ENCODE data around the gene ALG14.
"Not testable (repeated sequence)": the region's sequence is repeated elsewhere in the genome, so short reads cannot be mapped to it uniquely, and the experiment has no call there.

ALG14 gene

DNA sequence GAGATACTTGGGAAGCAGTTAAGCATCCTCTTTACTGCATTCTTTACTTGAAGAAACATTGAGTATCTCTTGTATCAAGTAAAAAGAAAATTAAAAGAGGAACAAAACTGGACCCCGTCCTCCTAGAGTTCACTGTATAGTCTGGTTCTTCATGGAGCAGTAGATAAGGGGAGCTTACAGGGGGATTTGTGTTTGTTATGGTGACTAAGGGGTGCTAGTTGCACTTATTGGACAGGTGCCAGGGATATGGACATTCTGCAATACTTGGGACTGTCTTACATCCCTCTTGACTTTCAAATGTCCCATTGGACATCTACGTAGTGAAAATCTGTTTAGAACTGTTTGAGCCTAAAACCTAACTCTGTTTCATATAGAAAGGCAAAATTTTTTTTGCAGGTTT, 67.2 kb downstream of the ALG14 start:
- DNase-seq, result no peak

DNA sequence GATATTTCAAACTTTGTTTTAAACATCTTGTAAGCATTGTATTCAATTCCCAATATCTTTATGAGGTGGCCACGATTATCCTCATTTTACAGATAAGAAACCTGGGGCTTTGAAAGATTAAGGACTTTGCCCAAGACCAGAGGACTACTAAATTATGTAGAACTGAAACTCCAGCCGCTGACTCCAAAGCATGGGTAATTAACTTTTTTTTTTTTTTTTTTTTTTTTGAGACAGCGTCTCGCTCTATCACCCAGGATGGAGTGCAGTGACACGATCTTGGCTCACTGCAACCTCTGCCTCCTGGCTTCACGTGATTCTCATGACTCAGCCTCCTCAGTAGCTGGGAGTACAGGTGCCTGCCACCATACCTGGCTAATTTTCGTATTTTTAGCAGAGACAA, 68.7 kb downstream of the ALG14 start:
- DNase-seq, result no peak

DNA sequence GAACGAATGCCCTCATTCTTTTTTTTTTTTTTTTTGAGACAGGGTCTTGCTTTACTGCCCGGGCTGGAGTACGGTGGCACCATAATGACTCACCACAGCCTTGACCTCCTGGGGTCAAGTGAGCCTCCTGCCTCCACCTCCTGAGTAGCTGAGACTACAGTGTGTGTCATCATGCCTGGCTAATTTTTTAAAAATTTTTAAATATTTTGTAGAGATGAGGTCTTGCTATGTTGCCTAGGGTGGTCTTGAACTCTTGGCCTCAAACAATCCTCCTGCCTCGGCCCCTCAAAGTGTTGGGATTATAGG, 69.4 kb downstream of the ALG14 start:
- no peak for DNase-seq

DNA sequence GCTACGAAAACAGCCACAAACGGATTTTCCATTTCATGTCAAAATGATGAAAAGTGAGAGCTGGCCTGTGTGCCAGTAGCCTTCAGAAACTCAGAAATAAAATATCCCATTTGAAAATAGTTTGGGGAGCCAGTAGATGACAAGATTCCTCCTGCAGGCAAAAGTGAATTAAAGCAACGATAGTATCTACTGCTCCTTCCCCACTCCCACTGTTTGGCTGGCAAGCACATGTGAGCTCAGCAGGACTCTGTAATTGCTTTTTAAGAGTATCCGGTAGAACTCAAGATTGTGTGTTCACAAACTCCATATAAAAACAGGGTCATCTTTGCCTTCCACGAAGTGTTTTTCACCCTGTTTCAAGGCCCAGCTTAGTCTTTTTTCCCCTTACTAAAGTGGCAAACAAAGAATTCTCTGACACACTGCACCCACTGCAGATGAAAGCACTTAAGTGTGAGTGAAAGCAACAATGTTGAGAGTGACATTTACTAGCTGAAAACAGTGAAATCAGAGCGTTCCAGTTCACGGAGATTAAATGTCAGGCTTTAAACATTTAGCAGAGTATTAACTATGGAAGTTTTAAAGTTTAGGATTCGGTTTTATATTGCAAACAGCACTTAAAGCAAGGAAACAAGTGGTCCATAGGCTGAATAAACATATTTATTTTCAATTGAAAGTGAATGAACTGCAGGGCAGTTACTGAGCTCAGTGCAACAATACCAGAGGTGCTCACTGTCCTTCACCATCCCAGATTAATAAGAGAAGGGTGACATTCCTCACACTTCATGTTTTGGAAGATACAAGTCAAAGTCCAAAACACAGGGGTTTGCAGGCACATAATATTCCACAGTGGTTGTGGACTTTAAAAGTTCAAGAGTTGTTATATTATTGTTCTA, 70.0 kb downstream of the ALG14 start:
- peak; percentile 26 for DNase-seq

DNA sequence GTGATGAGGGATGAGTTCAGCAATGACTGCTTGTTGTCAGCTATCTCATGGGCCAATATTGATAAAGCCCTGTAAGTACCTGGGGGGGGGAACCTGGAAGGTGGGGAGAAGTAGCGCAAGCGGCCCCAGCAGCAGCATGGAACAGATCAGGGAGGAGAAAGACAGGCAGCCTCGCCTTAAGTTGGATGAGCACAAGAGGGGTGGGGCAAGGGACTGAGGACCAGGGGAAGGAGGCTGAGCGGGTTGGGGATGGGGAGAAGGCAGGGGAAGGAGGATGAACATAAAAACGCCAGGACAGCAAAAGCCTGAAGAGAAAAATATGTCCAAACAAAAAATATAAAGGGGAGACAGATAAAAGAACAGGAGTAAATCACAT, 70.6 kb downstream of the ALG14 start:
- no peak for DNase-seq

GRCh38 chr1:94999456-95000131, 73.2 kb downstream of the ALG14 start:
- DNase-seq, result no peak

DNA sequence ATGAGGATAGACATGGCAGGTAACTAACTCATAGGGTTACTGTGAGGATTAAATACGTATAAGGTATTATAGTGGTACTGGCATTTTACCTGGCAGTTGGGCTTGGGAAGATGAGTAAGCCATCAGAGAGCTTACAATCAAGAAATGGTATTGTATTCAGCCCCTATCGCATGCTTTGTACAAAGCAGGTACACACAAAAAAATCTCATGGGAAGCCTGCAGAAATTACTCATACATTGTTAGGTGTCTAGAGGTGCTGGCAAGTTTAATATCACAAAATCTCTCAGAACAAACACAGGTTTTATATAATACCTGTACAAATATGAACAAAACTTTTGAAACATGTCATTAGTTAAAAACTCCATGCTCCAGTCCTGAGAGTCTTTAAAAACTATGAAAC, 74.0 kb downstream of the ALG14 start:
- DNase-seq, result no peak

DNA sequence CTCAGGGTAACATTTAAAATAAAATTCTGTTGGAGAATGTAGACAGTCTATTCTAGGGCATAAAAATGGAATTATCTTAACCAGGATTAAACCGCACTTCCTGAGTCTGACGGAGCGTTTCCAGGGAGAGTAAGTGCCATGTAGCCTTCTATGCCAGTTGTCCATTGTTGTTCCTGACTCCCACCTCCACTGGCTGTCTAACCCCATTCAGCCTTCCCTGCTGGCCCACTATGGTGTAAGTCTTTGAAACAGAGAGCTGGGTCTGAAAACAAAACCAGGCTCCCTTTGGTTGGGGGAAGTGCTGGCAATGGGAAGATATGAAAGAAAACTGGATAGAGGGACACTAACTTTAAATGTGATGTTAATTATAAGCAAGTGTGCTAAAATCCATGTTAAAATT, 74.6 kb downstream of the ALG14 start:
- no peak for DNase-seq

DNA sequence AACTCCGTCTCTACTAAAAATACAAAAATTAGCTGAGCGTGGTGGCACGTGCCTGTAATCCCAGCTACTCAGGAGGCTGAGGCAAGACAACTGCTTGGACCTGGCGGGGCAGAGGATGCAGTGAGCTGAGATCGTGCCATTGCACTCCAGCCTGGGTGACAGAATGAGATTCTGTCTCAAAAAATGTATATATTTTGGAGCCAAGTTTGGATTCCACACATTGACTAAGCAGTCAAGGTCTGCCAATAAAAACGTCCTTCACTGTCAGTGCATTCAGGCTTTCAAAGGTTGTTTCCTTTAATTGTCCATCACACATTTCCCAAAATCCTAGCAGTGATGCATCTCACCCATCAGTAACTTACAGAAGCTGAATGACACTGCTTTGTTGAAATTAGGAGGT, 77.2 kb downstream of the ALG14 start:
- DNase-seq, result not testable (repeated sequence)

- no peak for DNase-seq
Measured at GRCh38 chr1:94994805-94995204, 77.9 kb downstream of the ALG14 start.

GRCh38 chr1:94993931-94994645, 78.7 kb downstream of the ALG14 start:
- DNase-seq, result no peak

DNA sequence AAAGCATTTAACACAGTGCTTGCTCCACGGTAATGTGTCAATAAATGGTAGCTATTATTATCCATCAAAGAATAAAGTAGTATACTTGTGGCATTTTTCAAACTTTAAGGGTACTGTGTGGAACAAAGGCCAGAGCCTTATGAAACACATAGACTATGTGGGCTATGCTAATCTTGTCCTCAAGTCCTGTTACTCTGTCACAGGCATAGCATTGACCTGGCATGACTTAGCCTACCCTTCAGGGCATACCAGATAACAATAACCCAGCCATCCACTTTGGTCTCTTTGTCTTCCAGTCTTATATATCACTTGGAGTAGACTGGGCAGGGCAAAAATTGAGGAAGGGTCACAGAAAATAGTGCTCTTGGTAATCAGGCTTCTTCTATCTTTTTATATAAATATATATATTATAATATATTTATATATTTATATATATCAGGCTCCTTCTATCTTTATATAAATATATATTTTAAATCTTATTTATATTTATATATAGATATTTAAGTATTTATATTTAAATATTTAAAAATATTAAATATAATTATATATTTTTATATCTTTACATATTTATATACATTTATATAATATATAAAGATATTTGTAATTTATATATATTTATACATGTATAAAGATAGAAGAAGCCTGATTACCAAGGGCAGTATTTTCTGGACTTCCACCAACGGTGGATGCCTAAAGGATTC, 79.7 kb downstream of the ALG14 start:
- DNase-seq, result no peak

- no peak for DNase-seq
Measured at GRCh38 chr1:94992161-94992560, 80.6 kb downstream of the ALG14 start.

DNA sequence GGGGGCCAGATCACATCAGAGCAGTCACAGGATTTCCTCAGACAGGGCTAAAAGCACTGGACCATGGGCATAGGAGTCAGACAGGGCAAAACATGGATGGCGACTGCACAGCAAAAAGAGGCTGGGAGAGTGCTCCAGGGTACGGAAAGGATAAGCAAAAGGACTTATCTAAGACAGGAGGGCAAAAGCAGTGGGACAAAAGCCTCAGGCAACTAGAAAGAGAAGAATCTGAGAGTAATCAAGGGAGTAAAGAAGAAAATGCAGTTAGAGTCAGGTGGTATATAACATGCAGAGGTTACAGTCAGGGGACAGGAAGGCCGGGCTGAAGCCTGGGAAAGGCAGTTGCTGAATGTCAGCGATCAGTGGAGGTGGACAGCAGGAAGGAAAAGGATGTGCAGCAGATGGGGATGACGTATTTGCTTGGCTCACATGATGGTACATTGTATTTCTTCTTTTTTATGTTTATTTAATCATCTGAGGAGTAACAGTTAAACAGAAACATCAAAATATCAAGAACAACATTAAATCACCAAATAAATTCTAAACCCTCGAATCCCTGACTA, 82.8 kb downstream of the ALG14 start:
- DNase-seq, result no peak

DNA sequence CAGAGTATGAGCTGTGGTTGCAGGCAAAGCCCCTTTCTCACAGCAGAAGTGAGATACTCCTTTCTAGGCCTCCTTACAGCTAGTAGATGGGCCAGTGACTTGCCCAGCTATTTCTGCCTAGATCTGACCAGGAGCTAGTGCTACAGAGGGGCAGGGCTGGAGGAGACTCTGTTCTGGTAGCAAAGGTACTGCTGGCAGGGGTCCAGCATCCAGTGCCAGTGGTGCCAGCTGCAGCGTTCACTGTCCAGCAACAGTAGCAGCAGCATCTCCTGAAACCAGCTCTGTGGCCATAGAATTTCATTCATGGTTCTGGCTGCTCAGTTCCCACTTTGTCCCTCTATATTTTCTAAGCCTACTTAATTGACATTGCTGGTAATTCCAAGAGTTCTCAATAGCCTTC, 83.4 kb downstream of the ALG14 start:
- no peak for DNase-seq

DNA sequence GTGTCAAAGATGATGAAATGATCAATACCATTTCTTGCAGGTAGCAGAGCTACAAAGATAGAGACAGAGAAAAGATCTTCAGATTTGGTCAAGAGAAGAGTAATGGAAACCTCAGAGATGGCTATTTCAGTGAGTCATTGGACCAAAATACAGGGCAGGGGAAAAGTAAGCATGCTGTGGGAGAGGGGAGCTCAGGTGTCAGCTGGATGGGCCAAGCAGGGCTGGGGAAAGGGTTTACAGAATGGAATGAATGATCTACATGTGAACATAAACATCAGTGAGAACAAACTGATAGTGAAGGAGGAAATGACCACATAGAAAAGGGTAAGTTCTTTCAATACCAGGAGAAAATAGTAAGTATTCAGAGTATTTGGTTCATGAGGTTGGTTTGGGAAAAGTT, 84.4 kb downstream of the ALG14 start:
- DNase-seq, result no peak

GRCh38 chr1:94986783-94987182, 86.0 kb downstream of the ALG14 start:
- no peak for DNase-seq

DNA sequence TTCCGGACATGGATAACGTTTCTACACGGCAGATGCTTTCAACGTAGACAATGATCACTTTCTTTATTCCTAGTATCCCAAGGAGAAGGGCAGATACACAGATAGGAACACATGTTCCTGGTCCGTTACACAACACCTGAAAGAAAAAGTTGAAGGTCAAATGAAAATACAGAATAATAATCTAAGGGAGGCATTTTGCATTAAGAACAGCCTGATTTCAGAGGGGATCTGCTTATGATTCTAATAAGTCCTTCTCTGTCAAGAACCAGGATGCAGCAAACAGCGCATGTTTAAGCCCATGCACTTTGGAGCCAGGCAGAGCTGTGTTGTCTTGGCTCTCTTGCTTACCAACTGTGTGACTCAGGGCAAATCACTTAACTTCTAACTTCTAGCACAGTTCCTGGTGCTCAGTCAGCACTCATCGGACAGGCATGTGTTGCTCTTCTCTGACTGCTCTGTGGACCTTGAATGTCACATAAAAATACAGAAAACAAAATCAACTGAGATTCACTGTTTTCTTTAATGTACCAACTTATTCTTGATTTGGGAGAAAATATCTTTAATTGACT, 89.5 kb downstream of the ALG14 start:
- no peak for DNase-seq

GRCh38 chr1:94982398-94982797, 90.4 kb downstream of the ALG14 start:
- no peak for DNase-seq

DNA sequence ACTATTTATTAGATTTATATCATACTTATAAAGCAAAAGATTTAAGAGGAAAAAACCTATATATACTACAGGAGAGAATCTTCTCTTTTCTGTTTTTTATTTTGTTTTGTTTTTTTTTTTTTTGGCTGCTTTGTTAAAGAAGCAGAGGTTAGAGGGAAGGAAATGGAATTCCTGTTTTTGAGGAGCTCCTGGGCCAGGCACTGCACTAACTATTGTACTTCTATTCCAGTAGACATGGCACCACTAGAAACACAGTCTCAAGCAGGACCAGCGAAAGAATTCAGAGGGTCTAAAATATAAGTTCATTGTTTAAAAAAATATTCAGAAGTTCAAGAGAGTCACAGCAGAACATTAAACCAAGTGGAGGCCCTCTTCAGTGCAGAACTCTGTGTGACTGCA, 91.2 kb downstream of the ALG14 start:
- DNase-seq, result no peak

DNA sequence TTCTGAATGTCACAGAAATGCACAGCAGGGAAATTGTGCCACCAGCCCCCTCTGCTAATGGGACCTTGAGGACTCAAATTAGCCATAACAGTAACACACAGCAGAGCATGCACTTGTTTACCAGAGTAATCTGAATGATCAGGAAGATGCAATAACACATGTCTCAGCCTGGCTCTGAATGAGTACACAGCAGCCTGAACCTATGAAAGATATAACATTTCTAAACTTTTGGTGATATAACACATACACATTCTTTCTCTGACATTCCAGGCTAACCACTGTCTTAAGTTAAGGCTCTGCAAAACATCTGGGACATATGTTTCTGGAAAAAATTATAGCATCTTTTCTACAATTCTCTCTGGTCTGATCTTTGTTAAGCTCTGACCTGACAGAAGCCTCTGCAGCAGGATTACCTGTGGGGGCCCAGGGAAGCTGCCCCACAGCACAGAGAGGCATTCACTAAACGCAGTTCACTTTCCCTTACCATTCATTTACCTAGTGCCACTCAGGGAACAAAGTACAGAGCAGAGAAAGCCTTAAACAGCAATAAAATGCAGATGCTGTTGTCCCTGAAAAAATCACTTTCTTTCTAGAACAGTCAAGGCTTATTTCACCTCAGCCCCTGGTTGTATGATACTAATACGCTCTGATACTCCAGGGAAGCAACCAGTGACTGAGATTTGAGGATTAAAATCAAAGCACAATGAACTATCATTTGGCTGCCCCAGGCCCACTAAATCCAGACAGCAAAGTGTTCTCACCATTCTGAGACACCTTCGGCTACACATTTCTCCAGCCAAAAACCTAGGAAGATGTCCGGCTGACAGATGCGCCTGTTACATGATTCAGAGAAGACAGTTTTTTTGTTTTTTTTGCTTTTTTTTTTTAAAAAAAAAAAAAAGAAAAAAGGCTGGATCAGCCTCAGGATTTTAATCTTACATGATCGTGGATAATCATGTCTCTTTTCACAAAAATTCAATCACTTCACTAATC, 91.9 kb downstream of the ALG14 start:
- DNase-seq, result no peak
